Fibroblast of mammary gland (primary cell): ENCODE data around the gene CHD2.
A peak's percentile ranks its signal among the peaks of the same experiment; 100 is the strongest.

Source experiments
- DNase-seq: peaks from one replicate; pipeline ENCODE4 v3.0.0-alpha.2; 2010; ENCODE audit warnings: low read depth
- H3K4me3 ChIP-seq: 2 replicates; pipeline ENCODE4 v1.5.1; 2011; ENCODE audit warnings: low read depth, mild to moderate bottlenecking, low read length, moderate library complexity; ENCODE audit not compliant: control insufficient read depth
- TF ChIP-seq, protein P1 (sequence below): conservative IDR thresholded peaks from 2 replicates; pipeline ENCODE4 v1.5.1; 2011; ENCODE audit warnings: low read depth, low read length, inconsistent platforms; ENCODE audit not compliant: control insufficient read depth, insufficient read depth

CHD2 gene

DNA sequence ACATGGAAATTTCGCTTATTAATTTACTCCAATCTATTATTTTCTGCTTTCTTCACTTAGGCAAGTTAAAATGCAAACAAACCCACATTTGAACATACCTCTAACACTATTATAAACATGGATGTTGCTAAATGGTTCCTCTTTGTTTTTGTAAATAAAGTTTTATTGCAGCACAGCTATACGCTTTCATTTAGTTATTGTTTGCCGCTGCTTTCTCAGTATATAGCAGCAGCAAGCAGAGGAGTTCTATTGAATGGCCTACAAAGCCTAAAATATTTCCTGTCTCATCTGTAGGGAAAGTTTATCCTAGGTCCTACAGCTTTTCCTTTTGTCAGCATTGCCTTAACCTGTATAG, 7.9 kb upstream of the CHD2 start:
- H3K4me3 ChIP-seq, result no peak overlapping the region
- no peak for DNase-seq
- TF ChIP-seq, protein P1, sequence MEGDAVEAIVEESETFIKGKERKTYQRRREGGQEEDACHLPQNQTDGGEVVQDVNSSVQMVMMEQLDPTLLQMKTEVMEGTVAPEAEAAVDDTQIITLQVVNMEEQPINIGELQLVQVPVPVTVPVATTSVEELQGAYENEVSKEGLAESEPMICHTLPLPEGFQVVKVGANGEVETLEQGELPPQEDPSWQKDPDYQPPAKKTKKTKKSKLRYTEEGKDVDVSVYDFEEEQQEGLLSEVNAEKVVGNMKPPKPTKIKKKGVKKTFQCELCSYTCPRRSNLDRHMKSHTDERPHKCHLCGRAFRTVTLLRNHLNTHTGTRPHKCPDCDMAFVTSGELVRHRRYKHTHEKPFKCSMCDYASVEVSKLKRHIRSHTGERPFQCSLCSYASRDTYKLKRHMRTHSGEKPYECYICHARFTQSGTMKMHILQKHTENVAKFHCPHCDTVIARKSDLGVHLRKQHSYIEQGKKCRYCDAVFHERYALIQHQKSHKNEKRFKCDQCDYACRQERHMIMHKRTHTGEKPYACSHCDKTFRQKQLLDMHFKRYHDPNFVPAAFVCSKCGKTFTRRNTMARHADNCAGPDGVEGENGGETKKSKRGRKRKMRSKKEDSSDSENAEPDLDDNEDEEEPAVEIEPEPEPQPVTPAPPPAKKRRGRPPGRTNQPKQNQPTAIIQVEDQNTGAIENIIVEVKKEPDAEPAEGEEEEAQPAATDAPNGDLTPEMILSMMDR, result no peak

DNA sequence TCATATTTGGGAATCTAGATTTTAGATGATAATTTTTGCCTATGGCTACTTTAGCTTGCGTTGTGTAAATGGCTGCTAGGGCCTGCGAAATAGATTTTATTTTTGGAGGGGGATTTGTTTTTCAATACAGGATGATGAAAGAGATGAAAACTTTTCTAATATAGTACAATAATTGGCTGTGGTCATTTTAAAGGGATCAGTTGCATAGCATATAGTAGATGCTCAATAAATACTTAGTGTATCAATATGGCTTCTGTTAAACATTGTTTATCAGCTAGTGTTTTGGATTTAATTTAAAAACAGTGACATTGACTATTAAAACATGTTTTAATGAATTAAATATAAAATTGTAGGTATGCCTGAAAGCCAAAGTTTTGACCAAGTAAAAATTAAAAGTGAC, 6.9 kb upstream of the CHD2 start:
- TF ChIP-seq, protein P1, result no peak
- H3K4me3 ChIP-seq, result no peak overlapping the region
- no peak for DNase-seq

DNA sequence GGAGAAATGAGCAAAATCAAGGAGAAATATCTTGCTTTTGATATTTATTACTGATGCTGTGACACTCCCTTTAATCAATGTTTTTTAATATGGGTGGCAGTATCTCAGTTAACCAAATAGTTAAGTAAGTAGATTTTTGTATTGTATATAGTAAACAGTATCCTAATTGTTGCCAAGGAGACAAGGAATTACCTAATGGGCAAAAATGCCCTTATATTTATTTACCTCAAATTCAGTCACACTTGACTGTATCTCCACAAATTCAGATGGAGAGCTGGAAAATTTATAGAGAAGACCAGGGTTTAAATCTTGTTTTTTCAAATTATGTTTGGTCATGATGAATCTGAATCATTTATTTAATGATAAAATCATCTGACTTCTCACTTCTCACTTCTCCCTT, 3.6 kb upstream of the CHD2 start:
- TF ChIP-seq, protein P1, result no peak
- no peak overlapping the region for H3K4me3 ChIP-seq
- no peak for DNase-seq

DNA sequence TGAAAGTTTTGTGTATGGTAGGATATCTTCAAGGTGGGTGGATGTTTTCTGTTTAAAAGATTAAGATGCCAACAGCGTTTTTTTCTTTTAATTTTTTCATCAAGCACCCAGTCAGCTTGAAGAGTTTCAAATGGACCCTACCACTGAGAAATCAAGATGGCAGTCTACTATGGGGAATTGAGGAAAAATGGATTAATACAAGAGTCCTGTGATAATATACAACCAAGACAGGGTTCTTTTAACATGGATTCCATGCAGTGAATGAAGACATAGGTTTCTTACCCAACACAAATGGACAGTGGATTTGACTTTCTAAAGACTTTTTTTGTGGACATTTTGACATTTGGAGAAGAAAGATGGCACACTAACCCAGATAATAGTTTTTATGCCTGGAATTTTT, 2.5 kb upstream of the CHD2 start:
- TF ChIP-seq, protein P1, result no peak
- DNase-seq, result no peak
- H3K4me3 ChIP-seq, result no peak overlapping the region

DNA sequence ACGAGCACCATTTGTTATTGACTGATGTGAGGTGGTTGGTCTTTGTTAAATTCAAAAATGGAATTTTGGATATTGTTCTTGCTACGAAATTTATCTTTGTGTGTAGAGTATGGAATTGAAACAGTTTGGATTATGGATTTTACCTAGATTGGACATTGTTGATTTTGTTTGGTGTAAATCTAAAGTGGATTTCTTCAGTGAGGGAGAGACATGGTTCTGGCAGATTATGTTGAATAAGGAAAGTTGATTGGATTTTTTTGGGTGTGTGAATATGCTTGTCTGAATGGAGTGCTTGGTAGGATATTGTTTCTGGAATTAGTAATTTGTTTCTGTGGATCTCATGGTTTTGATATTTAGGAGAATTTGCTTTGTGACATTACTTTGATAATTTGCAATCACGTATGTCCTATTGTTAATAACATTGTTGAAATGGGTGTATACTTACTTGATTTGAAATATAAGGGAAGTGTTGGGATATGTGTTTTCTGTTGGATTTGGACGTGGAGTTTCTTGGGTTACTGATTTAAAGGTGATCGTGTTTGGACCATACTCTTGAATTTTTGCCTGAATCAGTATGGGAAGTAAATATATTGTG, 1.0 kb upstream of the CHD2 start:
- no peak for DNase-seq
- H3K4me3 ChIP-seq, result no peak overlapping the region
- TF ChIP-seq, protein P1, result no peak

DNA sequence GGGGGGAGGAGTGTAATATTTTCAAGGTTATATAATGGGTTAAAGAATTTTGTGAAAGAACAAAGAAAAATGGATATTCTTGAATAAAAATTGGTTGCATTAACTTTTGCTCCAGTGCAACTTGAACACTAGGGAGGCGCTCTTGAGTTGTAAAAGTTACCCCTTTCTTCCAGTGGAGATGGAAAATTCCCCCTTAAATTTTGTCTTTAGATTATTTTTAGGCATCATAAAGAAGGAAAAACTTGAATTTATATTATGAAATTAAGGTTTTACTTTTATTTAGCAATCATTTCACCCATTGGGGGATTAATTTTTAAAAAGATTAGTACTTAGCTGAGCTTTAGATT, 550 bp upstream of the CHD2 start:
- TF ChIP-seq, protein P1, result peak; percentile 42
- peak overlapping the region; percentile 83 for H3K4me3 ChIP-seq
- DNase-seq, result peak; percentile 47

DNA sequence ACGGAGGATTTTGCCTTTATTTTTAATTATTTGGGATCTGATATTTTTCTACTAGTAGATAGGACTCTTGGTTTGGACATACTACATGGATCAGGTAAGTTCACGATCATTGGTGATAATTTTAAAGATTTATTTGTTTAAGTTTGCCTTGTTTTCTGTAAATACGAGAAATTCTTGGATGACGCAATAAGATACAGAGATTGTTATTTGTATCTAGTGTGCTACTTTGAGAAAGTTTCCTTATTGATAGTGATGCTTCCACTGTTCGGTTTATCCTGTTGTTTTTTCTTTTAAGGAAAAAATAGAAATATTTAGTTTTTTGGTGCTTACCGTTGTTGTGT, 577 bp downstream of the CHD2 start:
- TF ChIP-seq, protein P1, result no peak
- peak overlapping the region; percentile 83 for H3K4me3 ChIP-seq
- DNase-seq, result no peak
